NCI-H128 (cell line): ENCODE measurements around the gene KRTAP10-1.
"Not testable (repeated sequence)": the region's sequence is repeated elsewhere in the genome, so short reads cannot be mapped to it uniquely, and the experiment has no call there.

Experiments used
- DNase-seq: peaks from one replicate; lab custom pipeline; 2025; ENCODE audit not compliant: unreplicated experiment; lab: John Stamatoyannopoulos, UW

The KRTAP10-1 gene

DNA sequence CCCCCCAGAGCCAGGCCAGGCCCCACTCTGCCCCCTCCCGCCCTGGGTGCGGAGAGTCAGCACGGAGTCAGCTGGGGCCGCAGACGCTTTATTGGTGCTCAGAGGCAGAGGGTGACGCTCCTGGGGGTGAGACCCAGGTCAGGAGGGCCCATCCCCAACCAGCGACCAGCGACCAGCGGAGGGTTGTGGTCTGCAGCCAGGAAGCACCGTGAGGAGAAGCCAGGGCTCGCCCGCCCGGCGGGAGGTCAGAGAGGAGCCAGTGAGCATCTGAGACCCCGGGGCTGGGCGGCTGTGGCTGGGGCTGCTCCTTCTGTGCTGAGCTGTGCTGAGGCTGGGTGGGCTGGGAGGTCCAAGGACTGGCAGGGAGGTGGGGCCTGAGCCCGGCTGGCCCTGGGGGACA lies 10.3 kb upstream of the KRTAP10-1 start:
- not testable (repeated sequence) for DNase-seq

DNA sequence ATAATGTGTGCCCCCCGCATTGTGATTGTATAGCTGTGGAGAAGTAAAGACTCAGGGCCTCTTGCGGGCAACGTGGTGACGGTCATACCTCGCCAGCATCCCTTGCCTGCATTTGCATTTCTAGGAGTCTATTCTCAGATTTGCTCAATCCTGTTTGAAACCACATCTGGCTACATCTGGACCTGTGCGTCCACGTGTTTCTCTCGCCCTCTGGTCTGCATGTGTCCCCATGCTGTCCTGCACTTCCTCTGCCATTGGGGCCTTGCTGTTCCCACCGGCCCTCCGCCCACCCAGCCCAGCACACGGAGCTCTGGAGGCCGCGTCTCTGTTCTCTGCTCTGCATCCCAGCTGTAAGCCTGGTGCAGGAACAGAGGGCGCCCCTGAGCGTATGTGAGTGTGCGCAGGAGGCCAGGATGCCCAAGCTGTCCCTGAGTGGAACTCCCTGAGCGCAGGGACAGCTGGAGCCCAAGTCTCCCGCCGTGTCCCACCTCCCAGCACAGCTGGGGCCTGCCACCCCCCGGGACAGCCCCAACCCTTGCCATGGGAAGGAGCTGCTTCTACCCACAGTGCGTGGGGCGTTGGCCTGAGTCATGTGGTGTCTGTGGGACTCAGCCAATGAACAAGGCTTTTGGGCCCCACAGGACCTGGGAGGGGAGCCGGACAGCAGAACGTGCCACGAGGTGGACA lies 9.7 kb upstream of the KRTAP10-1 start:
- no peak for DNase-seq

DNA sequence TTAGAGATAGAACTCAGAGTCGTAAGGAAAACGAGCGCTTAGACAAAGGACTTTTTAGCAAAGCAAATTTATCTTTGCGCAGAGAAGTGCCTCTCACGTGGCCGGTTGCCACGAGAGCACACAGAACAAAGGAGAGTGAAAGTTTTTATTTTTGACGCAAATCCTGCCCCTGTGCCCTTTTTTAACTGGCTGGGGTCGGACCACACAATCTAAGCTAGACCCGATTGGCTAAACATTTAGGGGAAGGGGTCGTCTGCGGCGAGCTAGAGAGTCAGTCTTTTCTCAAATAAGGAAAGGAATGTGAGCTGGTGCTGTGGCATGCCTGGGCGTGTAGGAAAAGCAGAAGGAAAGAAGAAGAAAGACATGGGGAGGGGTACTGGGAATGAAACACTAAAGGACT lies 8.9 kb upstream of the KRTAP10-1 start:
- no peak for DNase-seq

DNA sequence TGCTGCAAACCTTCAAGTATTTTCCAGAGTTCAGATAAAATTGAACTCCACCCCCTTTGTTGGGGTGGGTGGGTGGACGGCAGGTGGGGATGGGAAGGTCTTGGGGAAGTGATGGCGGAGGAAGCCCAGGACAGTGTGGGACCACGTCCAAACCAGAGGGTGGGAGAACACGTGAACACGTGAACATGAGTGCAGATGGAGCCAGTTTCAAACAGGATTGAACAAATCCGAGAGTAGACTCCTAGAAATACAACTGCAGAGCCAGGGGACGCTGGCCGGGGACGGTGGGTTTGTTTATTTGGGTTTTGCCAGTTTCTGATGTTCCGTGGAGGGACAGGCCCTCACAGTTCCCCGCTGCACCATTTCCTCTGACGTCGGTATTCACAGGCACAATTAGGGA lies 8.4 kb upstream of the KRTAP10-1 start:
- no peak for DNase-seq

DNA sequence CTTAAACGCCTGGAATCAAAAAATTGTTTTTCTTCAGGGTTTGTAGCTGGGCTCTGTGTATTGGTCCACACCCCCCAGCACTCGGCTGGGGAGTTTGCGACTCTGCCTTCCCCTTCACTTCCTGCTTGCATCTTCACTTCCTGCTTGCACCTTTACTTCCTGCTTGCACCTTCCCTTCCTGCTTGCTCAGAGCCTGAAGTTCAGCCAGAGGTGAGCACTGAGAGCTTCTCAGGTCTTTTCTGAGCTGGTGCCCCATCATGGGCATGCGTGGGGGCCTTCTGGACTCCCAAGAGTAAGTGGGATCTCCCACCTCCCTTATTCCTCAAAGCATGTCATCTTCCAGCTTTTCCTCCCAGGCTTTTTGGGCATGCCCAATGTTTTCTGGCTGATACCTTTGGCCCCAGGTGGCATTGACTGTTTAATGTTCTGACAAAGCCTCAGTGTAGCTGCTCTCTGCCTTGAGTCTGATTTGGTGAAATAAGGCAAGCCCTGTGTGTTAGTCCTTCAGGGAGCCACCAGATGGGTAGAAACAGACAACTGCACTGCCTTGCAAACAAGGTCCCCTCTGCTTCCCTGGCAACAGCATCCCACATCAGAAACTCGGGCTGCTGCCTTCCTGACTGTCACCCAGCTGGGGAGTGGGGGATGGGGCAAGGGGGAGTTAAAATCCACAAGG lies 7.8 kb upstream of the KRTAP10-1 start:
- no peak for DNase-seq

DNA sequence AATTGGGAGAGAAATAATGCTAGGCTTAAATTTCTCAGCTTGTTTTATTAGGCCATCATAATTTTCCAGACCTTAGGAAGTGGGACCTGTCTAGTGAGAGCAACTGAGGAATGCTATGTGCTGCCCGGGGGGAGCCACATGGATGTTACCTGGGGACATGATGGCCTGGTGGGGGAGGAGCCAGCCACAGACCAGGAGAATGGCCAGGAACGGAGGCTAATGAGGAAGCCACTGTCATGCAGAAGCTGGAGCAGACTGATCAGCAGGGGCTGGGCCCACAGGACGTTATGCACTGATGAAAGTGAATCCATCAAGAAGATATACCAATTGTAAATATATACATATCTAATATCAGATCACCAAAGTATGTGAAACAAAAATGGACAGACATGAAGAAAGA lies 4.6 kb upstream of the KRTAP10-1 start:
- no peak for DNase-seq

GRCh38 chr21:44542716-44543115 lies 2.7 kb upstream of the KRTAP10-1 start:
- DNase-seq: no peak

DNA sequence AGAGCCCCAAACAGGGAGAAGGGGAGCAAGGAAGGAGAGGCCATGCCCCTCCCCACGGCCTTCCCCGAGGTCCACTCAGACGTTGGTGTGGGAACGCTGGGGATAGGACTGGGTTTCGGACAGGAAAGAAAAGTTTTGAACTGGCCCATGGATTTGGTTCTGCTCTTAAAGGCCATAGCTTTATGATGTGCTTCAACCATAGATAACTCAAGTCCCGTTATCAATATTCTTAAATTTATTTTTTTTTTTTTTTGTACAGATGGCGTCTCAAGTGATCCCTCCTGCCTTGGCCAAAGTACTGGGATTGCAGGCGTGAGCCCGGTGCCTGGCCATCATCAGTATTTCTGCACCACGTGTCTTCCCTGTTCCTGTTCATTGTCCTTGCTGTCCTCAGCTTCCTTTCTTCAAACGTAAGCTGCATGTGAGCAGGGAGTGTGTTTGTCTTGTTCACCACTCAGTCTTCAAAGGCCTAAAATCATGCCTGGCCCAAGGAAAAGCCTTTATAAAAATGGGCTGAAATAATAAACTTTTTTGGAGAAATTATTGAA lies 820 bp upstream of the KRTAP10-1 start:
- no peak for DNase-seq

DNA sequence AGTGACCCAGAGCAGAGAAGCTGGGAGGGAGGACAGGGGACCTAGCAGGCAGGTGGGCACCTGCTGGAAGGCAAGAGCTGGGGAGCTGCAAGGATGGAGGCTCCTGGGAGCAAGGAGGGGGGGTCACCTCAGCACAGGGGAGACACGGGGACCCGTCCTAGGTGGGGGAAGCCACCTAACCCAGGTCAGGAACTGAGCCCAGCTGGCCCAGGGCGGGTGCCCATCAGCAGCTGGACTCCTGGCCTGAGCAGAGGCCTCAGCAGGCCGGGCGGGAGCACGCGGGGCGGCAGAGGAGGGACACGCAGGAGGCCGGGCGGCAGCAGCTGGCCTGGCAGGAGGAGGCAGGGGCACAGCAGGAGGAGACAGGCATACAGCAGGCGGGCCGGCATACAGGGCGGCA lies 949 bp downstream of the KRTAP10-1 start:
- DNase-seq: no peak

GRCh38 chr21:44537930-44538911 lies 1.8 kb downstream of the KRTAP10-1 start:
- DNase-seq: no peak

GRCh38 chr21:44535963-44536362 lies 4.0 kb downstream of the KRTAP10-1 start:
- no peak for DNase-seq

DNA sequence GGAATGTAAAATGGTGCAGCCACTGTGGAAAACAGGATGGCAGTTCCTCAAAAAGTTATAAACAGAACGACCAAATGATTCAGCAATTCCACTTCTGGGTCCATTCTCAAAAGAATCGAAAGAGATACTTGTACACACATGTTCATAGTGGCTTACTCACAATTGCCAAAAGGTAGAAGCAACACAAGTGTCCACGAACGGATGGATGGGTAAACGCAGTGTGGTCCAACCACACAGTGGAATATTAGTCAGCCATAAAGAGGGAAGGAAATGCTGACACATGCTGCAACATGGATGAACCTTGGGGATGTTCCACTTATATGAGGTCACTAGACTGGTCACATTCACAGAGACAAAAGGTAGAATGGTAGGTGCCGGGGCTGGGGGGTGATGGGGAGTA lies 5.3 kb downstream of the KRTAP10-1 start:
- DNase-seq: no peak

- DNase-seq: no peak
These were observed 5.9 kb downstream of the KRTAP10-1 start for GRCh38 chr21:44533891-44534627.

- no peak for DNase-seq
These were observed 6.7 kb downstream of the KRTAP10-1 start for GRCh38 chr21:44533121-44533890.

DNA sequence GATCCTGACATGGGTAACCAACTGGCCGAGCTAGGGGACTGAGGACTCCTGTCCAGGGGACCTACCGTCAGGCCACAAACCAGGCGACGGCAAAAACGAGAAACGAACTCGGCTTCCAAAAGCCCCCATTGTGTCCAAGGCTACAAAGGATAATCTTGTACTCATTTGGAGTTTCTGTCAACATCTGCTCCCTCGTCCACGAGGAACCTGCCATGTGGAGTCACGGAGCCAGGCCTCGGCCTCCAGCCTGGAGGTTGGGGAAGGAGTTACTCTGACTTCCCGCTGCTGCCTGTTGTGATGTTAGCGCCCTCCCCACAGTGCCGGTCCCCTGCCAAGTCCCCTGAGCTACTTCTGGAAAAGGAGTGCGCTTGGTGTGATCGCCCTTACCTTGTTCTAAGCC lies 7.3 kb downstream of the KRTAP10-1 start:
- no peak for DNase-seq

GRCh38 chr21:44531606-44532564 lies 8.1 kb downstream of the KRTAP10-1 start:
- no peak for DNase-seq

- DNase-seq: no peak
These were observed 8.9 kb downstream of the KRTAP10-1 start for GRCh38 chr21:44530903-44531605.

DNA sequence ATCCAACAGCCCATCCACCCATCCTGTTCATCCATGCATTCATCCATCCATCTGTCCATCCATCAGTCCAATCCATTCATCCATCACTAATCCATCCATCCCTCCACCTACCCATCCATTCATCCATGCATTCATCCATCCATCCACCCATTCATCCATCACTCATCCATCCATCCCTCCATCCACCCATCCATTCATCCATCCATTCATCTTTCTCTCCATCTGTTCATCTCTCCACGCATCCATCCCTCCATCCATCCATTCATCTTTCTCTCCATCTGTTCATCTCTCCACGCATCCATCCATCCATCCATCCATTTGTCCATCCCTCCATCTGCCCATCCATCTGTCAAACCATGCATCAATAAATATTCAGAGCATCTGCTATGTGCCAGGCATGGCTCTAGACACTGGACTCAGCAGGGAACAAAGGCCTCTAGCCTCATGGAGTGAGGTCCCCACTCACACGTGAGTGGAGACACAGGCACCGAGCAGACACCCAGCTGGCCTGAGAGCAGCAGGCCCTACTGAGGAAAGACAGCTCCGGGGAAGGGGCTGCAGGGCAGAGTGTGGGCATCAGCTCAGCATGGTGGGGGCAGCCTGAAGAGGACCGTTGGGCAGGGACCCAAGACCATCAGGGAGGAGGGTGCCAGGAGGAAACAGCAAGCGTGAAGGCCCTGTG lies 9.6 kb downstream of the KRTAP10-1 start:
- no peak for DNase-seq
